Activated T-helper 9 cell treated with anti-CD3 and anti-CD28 coated beads, Interleukin-2, amount 50 U/mL, for 16 hours (primary cell): ENCODE data around the gene SDK1.
"Not testable (repeated sequence)": the region's sequence is repeated elsewhere in the genome, so short reads cannot be mapped to it uniquely, and the experiment has no call there.

ENCODE experiments used
- DNase-seq: peaks from one replicate; pipeline ENCODE4 v3.0.0-alpha.2; 2020; ENCODE audit warnings: low read depth

Gene SDK1

GRCh38 chr7:4269746-4270145, 968.7 kb downstream of the SDK1 start:
- no peak for DNase-seq

DNA sequence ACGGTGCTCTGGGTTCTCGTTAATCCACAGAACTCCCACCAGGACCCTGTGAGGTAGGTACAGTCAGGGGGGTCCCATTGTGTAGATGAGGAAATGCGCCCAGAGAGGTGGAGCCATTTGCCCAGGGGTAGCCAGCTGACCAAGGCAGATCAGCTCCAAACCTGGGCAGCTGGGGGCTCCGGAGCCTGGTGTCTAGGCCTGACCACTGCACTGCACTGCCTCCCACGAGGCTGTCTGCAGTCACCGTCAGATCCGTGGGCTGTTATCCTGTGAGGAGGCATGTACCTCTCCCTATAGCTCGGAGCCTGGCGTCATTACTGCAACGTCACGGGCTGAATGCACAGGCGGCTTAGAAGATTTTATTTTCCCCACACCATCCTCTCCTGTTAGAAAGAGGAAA, 969.2 kb downstream of the SDK1 start:
- DNase-seq: no peak

- DNase-seq: no peak
Observed at GRCh38 chr7:4270941-4271715, 970.1 kb downstream of the SDK1 start.

GRCh38 chr7:4271716-4272015, 970.6 kb downstream of the SDK1 start:
- DNase-seq: no peak

- DNase-seq: no peak
Observed at GRCh38 chr7:4272141-4272540, 971.1 kb downstream of the SDK1 start.

- DNase-seq: no peak
Observed at GRCh38 chr7:4273566-4274230, 972.6 kb downstream of the SDK1 start.

DNA sequence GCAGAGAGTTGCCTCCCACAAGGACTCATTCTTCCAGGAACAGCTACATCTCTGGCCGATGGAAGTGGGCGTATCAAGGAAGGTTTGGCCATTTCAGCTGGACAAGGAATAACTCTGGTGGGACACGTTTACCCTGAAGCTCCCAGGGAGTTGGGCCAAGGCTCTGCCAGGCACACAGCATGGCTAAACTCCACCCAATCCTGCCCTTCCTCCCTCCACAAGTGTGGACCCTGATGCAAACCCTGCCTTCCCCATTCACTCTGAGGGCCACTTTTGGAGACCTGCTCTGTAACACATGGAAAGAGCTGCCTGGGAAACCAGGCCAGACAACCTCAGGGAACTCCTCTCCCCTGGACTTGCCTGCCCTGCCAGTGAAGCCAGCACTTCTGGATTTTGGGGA, 973.2 kb downstream of the SDK1 start:
- DNase-seq: no peak

DNA sequence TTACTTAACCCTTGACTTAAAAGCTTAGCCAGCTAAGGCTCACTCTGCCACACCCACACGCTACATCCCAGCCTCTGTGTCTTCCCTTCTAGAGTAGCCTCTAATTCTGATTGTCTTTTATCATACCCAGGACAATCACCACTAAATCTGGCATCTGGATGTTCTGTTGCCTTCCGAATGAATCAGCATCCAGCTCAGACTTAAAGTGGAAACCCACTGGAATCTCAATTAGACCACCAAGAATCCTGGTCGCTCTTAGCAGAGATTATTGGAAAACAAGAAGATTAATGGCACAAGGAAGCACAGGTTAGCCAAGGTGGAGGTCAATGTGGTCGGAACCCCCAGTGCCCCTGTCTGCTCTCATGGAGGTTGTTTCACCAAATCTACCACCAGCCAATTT, 976.9 kb downstream of the SDK1 start:
- DNase-seq: no peak

GRCh38 chr7:4279216-4279615, 978.2 kb downstream of the SDK1 start:
- no peak for DNase-seq

GRCh38 chr7:4281231-4281993, 980.4 kb downstream of the SDK1 start:
- no peak for DNase-seq

- DNase-seq: no peak
Observed at GRCh38 chr7:4282434-4283223, 981.6 kb downstream of the SDK1 start.

DNA sequence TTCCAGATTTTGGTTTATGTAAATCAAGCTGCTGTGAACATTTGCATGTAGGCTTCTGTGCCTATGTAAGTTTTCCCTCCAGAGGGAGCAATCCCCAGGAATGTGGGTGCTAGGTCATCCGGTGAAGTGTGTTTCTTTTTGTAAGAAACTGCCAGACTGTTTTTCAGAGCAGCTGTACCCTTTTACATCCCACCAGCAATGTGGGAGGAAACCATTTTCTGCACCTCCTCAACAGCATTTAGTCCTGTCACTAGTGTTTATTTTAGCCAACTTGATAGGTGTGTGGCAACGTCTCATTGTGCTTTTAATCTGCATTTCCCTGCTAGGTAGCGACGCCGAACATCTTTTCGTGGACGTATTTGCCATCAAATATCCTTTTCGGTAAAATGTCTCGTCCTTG, 985.3 kb downstream of the SDK1 start:
- DNase-seq: no peak

DNA sequence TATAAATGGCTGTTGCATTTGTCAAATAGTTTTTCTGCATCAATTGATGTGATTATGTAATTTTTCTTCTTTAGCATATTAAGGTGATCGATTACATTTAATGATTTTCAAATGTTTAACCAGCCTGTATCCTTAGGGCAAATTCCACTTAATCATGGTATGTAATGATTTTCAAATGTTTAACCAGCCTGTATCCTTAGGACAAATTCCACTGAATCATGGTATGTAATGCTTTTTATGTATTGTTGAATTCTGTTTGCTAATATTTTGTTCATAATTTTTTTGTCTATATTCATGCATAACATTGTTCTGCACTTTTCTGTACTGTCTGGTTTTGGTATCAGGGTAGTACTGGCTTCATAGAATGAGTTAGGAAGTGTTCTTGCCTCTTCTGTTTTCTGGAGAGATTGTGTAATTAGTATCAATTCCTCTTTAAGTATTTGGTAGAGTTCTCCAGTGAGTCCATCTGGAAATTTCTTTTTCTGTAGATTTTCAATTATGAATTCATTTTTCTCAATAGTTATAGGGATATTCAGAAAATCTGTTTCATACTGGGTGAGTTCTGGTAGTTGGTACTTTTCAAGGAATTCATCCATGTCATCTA, 987.8 kb downstream of the SDK1 start:
- no peak for DNase-seq

DNA sequence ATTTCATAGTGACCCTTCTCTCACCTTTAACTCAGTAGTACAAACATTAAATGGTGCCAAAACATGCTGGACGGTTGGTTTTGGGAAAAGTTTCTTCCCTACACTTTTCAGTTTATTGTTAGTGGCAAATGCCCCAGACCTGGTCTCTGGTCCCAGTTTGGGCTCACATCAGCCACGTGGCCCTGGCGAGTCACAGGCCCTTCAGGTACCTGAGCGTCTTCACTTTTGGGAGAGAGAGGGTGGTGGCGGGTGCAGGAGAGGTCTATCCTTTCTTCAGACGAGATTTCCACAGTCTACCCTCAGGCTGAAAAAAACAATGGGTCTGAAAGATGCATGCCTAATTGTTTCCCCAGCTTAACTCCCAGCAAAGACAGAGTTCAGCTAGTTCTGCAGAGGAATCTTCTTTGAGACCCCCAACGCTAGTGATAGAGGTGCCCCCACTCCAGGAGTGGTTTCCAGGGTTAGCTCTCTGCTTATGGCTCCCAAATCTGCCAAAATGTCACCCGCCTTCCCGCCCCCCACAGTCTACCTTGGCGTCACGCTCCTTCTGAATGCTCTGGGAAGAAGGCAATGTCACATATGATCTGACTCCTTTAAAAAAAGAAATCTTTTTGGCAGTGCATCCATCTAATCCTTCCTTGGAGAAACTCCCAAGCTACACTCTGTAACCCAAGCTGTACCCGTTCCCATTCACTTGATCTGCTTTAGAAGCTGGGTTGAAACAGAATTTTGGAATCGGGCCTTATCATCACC, 996.3 kb downstream of the SDK1 start:
- no peak for DNase-seq

DNA sequence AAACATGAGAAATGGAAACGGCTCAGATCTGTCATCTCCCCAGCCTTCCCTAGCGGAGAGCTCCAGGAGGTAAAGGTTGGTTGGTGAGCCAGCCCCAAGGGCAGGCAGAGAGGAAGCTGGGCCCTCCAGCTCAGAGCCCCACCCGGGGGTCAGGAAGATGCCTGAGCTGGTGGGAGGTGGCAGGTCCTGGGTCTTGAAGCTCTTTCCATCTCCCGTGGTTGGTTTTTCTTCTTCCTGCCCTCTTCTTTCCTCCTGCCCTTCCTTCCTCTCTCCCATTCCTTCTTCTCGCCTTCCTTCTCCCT, 996.8 kb downstream of the SDK1 start:
- no peak for DNase-seq

GRCh38 chr7:4299431-4299830, 998.4 kb downstream of the SDK1 start:
- DNase-seq: no peak

DNA sequence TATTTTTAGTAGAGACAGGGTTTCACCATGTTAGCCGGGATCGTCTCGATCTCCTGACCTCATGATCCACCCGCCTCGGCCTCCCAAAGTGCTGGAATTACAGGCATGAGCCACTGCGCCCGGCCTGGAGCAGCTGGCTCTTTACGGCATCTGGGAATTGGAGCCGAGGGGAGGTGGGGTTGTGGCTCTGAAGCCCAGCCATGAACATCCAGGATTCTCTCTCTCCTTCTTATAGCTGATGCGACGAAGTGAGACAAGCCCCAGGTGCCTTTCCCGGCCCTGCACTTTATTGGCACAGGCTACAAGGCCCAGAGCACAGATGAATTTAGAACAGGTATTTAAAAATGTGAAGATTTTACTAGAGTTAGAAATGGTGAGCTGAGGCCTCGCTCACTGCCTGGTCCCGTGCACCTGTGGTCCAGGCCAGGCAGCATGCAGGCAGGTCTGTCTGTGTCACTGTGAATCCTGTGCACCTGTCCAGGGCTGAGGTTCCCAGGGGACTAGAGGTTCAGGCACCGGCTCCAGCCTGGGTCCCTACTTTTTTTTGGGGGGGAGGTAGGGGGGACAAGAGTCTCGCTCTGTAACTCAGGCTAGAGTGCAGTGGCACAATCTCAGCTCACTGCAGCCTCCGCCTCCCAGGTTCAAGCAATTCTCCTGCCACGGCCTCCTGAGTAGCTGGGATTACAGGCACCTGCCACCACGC, 1001.3 kb downstream of the SDK1 start:
- no peak for DNase-seq

DNA sequence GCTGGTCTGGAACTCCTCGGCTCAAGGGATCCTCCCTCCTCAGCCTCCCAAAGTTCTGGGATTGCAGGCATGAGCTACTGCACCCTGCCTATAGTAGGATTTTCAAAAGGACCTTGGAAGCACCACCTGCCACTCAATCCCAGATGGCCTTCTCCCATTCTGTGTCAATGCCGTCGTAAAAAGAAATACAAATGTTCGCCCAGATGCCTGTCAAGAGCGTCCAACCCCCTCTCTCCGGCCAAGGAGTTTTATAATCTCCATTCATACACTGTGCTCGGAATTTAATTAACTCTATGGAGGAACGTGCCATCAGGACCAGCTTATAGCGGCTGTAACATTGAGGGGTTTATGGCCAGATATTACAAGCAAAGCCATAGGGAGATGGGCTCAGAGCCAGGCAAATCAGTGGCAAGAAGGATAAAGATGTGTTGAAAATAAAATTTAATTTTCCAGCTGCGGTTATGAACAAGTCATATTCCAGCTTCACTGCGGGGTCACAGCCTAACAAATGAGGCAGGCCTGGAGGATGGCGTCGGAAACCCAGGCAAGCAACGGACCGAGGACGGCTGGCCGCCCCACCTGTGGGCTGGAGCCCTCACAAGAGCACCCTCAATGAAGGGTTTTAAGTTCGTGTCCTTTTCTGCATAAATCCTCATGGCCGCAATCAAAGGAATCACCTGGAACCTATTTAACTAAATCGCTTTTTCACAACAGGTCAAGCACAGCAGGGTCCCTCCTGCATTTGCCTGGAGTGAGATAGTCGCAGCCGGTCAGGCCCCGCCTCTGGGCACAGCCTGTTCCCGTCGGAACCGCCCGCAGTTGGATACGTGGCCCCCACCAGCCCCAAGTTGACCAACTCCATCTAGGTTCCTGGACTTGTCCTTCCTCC, 1006.5 kb downstream of the SDK1 start:
- DNase-seq: no peak

DNA sequence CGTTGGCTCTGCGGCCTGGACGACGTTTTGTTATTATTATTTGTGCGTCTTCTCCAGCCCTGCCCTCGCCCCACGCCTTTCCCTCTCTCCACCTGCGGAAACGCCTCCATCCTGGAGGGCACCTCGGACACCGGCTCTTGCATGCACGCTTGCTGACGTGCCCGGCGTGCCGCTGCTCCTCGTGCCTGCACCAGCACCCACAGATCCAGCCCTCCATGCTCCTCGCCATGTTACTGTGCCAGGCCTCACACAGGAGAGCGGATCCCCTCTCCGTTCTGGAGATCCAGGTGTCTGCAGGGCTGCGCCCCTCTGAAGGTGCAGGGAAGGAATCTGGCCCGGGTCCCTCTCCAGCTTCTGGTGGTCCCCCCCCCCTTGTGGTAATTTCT, 1007.1 kb downstream of the SDK1 start:
- no peak for DNase-seq

GRCh38 chr7:4313911-4314310, 1012.9 kb downstream of the SDK1 start:
- DNase-seq: not testable (repeated sequence)
